CD4-positive, alpha-beta T cell treated with Interleukin-4 for 1 hour (primary cell): ENCODE measurements around the gene SLC9A9.
A peak's percentile ranks its signal among the peaks of the same experiment; 100 is the strongest.

Source experiments
- DNase-seq, 2 donors: peaks; one replicate each; pipeline ENCODE4 v3.0.0-alpha.2; 2020 to 2022

The SLC9A9 gene

DNA sequence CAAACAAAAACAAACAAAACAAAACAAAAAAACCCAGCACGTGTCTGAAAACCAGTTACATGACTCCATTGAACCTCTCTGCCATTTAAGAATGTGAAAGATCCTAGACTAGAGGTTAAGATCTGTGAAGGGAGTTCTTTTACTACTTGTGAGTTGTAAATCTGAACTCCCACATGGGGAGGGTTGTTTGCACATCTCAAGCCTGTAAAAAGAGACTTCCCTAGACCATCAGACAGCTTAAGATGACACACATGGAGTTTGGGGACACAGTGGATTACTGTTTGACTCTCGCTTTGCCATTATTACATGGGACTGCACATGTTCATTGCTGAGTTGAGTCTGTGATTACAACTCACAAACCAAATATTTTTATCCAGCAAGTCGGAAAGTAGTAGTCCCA lies 171.5 kb downstream of the SLC9A9 start:
- no peak for DNase-seq

DNA sequence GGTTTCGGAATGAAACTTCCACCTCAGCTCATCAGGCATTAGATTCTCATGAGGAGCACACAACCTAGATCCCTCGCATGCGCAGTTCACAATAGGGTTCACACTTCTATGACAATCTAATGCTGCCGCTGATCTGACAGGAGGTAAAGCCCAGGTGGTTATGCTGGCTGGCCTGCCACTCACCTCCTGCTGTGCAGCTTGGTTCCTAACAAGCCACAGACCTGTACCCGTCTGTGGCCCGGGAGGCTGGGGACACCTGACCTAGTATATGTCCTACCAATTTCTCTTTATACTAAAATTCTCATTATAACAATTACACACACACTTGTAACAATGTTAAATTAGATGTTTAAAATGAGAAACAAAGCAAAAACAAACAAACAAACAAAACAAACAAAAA lies 172.2 kb downstream of the SLC9A9 start:
- DNase-seq, result no peak

DNA sequence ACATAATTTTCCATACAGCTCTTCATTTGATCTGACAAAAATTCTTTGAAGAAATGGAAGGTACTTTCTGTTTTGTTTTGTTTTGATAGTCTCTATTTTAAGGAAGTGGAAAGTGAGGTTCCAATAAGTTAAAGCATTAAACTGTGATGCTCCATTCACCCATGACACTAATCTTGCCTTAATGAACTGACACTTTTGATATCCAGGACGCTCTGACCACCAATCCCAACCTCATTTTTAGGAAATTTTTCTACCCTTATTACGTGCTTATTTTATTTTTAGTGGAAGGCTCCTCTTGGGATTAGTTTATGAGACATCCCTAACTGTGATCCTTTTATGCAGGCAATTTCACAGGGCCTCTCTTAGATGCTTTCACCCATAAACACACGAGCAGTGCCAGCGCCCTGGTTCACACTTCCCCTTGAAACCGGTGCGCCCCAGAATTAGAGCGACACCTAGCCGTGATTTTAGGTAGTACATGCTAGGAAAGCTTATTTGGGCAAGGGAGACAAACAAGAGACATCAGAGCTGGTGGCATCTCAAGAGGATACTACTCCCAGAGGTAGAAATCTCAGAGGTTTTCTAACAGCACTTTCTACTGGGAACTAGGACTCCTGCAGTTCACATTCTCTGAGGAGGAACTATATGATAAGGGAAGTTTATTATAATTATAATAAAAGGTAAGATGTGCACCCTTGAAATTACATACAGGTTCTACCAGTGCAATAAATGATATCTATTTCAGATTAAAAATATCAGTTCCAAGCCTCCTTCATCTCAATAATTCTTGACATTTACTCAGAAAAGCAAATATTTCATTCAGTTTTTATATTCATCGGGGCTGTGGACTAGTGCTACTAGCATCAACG lies 173.9 kb downstream of the SLC9A9 start:
- DNase-seq, result peak; percentile 78 to 80

DNA sequence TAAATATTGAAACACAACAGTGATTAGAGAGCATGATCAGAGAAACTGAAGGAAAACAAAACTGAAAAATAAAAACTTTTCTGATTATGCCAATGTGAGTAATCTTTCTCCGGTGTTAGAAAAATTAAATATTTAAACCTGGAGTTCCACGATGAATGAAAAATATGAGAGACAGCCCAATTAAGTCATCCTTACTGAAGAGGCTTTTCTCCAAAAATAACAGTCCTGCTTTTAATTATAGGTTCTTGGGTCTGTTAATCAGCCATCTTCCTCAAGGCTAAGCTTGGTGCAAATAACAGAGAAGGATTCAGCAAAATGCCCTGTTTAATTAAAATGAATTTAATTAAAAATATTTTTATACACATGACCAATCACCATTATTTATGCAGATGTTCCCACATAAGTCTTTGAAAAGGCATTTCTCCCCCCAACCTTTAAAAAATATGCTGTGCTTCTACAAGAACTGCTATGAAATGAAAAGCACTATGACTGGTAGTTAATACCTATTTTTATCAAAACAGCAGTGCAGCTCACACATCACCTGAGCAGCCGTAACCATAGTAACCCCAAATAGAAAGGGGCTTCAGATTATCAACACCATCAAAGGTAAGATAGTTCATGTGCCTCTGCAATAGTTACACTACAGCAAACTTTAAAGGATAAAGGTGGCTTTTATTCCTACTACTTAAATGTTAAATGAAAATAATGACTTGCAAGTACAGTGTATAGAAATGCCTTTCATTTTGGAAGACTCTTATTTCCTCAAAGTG lies 175.7 kb downstream of the SLC9A9 start:
- DNase-seq, result no peak

DNA sequence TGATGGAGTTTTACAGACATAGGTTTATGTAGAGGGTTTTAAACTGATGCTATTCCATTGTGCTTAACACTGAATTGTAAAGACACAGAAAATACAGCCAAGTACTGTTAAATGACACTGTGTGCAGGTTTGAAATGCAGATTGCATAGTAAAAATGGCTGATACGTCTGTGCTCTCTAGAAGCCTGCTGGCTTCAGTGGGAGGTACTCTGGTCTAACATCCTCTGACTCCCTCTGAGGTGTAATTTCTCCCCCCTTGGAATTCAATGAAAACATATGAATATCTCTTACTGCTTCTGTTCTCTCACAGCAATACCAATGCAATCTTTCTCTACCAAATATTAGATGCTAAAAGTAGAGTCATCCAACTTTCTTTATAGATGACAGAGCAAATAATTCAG lies 176.6 kb downstream of the SLC9A9 start:
- no peak for DNase-seq

DNA sequence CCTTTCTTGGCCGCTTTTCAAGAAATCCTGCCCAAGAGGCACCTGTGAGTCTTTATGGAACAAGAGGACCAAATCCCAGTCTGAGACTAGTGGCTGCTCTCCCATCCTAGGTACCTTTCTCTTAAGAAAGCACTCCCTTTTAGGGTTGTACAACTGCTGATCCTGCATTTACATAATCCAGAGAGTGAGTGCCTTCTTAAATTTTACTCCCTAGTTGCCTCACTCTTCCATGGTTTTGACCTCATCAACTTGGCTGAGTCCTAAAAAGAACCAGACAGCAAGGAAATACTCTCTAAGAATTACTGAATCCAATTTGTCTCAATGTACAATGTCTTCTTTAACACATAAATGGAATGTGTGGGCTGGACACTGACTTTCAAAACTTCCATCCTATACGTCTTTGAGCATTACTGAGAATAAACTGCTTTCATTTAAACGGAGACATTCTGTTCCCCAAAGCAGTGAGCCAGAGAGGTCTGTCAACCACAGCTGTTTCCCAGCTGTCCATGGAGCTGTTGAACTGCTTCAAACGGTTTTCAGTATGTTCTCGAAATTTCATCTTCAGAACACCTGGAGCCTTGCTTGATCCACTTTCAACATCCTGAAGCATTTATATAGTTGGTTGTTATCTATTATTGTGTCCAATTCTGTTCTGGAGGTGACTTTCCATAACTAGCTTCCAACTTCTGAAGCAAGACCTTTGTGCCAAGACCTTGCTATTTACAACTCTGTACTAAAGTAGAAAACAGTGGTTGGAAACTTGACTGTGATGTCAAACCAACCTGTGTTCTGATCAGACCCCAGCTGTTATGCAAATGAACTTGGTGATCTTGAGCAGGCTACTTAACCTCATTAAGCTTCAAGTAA lies 179.1 kb downstream of the SLC9A9 start:
- no peak for DNase-seq

DNA sequence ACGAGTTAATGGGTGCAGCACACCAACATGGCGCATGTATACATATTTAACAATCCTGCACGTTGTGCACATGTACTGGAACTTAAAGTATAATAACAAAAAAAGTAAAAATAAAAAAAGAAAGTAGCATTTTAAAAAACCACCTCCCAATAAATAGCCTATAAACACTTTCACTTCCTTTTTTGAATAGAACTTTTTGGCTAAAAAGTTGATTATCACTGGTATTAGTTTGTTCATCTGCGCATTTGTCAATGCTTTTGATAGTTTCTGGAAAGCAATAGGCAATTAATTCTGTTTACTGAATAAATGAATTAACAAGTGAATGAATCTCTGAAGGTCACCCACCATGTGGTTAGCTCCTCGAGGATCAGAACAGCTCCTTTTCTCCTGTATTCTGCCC lies 179.9 kb downstream of the SLC9A9 start:
- no peak for DNase-seq

DNA sequence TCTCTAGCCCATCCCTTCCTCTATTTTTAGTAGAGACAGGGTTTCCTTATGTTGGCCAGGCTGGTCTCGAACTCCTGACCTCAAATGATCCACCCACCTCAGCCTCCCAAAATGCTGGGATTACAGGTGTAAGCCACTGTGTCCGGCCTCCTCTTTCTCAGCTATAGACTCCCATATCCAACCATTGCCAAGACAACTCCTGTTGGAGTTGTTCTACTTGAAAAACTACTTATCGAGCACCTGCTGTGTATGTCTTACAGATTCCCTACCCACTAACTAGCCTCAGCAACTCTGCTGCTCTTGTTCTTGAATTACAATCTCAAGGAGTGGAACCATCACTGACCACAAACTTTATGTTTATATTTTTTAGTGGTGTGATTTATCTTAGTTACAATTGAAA lies 186.6 kb downstream of the SLC9A9 start:
- DNase-seq, result no peak

DNA sequence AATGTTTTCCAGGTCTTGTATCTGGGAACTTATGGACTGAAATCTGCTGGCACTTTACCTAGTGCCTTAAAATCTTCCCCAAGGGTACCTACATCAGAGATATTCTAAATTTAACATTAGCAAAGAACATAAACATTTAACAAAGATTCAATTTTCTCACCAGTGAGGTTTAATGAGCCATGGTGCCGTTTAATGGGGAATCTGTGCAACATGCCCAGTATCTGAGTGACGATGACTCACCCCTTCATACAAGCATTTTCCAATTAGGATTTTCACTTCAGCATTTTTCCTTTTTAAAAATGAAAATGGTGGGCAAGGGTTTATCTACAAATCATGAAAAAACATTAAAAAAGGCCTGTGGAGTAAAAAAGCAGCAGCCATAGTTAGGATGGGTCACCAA lies 189.4 kb downstream of the SLC9A9 start:
- no peak for DNase-seq

DNA sequence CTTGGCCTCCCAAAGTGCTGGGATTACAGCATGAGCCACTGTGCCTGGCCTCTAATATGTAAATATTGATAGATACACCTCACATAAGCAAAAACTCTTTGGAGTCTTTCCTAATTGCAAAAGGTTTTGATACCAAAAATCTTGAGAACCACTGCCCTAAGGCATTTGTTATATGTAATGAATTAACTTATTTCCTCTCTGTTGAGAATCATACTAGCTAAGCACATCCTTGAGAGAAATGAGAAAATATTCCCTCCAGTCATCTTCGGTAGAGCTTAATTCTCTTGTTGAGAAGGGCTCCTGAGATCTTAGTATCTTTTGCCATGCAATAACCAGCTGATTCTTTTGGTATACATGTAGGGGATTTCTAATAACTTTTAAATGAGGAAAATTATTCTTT lies 190.2 kb downstream of the SLC9A9 start:
- no peak for DNase-seq

DNA sequence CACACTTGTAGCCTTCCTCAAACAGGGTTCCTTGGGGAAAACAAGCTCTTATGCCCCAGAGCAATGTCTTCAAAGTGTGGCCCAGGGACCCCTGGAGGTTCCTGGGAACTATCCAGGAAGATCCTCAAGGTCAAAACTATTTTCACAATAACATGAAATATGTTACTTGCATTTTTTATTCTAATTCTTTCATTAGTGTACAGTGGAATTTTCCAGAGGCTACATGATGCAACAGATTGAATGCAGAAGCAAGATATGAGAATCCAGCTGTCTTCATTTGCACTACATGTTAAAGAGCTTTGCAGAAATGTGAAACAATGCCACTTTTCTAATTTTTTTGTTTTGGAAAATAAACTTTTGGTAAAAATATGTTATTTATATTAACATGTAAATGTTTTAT lies 190.9 kb downstream of the SLC9A9 start:
- no peak for DNase-seq

DNA sequence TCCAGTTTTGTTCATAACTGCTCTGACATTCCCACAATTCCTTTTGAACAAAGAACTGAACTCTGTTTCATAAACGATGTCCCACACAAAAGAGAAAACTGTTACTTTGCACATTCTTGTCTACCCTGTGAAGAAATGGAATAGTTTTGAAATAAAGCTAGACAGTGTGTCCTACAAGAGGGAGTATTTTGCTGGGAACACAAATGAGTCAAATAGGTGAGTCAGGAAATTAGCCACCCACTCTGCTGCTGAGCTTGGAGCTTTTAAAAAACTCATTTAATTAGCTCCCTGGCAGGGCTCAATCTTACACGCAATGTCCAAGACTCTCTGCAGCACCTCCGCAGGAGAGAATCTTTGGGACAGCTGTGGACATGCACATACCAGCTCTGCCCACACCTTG lies 193.4 kb downstream of the SLC9A9 start:
- no peak for DNase-seq

DNA sequence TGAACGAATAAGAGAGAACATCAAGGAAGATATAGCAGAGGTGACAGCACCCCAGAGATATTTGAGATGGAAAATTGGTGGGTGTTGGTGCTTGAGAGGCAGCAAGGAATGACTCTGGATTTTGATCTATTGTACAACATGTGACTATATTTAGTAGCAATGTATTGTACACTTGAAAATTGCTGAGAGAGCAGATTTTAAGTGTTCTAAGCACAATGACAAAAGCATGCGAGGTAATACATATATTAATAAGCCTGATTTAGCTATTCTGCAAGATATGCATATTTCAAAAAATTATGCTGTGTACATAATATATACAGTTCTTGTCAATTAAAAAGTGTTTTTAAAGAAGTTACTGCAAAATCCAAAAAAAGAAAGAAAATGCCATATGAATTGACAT lies 194.3 kb downstream of the SLC9A9 start:
- no peak for DNase-seq

DNA sequence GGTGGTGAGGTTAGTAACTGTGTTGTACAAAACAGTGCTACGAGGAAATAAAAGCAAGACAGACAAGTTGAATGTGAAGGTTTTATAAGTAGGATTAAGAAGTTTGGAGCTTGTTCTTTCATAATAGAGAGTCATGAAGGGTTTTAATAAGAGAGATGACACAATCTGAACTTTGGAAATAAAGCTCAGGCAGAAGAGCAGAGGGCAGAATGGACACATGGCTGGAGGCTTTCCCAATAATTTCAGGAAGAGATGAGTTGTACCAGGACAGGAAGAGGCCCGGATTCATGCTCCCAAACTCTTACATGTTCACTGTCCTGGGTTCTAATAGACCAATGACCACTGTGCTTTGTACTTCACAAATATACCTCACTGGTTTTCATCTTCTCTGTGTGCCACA lies 194.8 kb downstream of the SLC9A9 start:
- DNase-seq, result no peak

DNA sequence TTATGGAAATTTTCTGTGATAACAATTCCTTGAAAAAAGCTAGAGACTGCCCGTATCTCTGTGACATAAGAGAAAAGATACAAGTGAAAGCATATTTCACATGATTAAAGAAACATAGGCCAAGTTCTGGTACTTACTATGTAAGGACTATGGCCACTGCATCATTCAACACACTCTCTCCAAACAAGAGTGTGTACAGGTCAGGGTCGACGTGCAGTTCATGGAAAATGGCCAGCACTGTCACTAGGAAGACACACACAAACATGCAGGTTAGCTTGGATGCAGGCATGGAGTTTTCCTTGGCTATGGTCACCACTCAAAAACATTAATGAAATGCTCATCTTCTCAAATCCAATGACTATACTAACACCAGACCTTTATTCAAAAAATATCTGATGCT lies 196.2 kb downstream of the SLC9A9 start:
- DNase-seq, result no peak

DNA sequence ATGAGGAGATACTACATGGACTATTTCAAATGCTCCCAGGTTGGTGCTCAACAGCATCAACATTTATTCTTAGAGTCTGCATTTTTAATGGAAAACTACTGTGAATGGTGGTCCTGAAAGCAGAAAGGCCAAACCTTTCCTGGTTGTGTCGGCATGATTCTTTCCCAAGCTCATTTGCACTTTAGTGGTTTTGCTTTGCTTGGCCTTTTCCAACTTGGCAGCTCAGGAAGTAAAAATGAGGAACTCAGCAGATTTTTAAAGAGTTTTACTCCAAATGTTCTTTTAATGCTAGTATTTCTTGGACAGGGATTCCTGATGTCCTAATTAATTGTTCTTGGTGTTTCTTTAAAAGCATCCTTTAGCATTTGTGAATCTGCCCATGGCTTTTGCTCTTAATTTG lies 197.4 kb downstream of the SLC9A9 start:
- no peak for DNase-seq

DNA sequence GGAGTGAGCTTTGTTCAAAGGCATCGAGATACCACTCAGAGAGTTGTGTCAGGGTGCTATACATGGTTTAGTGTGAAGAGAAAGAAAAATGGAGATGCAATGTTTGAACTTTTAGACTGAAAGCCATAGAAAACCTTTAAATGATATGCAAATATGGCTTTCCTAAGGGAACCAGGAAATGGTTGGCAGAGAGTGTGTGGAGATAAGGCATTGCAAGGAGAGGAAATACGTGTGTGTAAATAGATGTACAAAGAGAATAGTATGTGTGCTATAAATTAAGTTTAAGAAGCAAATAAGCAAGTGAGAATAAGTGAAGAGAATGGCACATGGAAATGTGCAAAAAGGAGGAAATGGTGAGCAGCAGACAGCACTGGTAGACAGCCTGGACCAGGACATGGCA lies 198.1 kb downstream of the SLC9A9 start:
- DNase-seq, result no peak

DNA sequence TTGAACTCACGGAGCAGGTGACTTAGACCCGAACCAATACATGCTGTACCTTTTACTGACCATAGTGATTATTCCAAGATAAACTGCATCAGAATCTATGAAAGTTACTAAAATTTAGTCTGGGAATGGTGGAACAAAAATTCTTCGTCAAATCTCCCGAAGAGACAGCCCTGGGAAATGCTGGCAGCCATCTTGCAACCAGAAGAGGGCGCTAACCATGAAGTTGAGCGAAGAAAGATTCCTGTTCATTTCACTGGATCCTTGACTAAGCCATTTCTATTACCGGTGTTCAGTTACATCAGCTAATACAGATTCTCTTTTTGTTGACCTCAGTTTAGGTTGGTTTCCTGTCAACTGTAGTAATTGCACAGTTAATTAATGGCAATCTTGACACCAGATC lies 199.6 kb downstream of the SLC9A9 start:
- no peak for DNase-seq

DNA sequence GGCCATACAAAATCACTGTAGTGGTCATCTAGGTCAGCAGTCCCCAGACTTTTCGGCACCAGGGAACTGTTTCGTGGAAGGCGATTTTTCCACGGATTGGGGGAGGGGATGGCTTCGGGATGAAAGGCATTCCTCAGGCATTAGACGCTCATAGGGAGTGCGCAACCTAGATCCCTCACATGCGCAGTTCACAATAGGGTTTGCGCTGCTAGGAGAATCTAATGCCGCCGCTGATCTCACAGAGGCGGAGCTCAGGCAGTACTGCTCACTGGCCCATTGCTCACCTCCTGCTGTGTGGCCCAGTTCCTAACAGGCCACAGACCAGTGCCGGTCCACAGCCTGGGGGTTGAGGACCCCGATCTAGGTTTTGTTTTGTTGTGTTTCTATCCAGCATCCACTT lies 200.1 kb downstream of the SLC9A9 start:
- no peak for DNase-seq

DNA sequence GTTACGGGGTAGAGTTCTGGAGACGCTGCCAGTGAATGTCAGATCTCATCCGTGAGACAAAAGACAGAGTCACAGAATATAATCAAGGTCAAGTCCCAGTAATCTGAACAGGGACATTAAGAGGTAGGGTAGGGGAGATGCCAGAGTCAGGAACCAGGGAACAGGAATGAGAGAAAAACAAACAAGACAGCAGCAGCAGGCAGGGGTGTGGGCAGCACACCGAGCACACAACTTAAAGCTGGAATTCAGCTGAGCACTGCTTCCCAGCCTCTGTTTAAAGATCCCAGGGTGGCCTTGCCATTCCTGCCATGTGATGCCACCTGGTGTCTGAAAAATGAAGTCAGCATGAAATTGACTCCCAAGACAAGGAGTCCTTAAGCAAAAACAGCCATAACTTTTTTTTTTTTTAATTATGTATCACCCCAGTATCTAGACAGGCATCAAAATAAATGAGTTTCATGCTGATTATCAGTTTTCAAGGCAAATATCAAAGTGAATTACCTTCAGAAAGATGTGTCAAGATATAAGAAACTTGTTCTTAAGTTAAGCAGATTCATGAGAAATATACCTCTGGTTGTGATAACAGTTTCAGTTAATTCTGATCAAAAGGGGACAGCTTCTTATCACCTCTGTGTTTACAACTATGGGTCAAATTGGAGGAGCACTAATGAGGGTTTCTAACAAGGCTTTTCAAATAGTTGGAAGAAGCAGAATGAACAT lies 203.7 kb downstream of the SLC9A9 start:
- DNase-seq, result peak; percentile 13 to 22

DNA sequence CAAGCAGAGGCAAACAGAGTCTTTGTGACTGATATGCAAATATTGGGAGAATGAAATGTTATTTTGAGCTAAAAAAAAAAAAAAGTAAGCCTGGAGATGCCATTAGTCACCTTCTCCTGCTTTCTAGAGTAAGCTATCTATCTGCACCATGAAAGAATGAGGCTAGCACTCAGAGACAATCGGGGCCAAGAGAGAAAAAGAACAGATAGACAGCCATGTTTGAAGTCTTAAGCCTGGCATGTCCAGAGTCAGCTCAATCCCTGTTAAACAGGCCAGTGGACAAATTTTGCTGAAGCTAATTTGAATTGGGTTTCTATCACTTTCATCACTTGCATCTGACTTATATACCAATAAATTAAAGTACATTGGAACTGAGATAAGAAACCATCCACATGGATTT lies 204.4 kb downstream of the SLC9A9 start:
- no peak for DNase-seq

DNA sequence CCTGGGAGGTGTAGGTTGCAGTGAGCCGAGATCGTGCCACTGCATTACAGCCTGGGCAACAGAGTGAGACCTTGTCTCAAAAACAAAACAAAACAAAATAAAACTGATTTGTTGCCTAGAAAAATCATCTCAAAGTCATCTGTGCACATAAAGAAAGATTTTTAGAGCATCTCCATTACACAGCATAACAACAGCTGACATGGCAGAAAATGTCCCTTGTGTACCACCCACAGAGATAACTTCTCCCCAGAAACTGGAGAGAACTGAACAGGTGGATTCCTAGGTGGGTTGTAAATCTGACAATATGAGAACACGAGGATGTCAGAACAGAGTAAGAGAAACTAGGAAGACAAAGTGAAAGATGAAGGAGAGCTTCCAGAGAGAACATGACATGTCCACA lies 207.5 kb downstream of the SLC9A9 start:
- no peak for DNase-seq

DNA sequence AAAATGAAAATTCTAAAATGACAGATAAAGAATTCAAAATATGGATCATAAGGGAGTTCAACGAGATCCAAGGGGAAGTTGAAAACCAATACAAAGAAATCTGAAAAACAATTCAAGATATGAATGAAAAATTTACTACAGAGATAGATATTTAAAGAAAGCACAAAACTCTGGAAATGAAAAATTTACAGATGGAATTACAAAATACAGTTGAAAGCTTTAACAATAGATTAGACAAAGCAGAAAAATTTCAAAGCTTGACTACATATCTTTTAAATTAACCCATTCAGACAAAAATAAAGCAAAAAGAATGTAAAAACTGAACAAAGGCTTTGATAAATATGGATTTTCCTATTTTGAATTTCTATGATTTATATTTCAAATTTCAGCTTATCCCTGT lies 211.1 kb downstream of the SLC9A9 start:
- no peak for DNase-seq
